Glutamatergic neuron (in vitro differentiated cells): Measurements from ENCODE around the gene CFAP57. TPM values are rescaled to one million over a fixed set of nuclear protein-coding genes. Genes with fewer than 3 reads are reported as not detected.
"Not testable (repeated sequence)": the region's sequence is repeated elsewhere in the genome, so short reads cannot be mapped to it uniquely, and the experiment has no call there.

Experiments
- DNase-seq: peaks from one replicate; pipeline ENCODE4 v3.0.0; 2022
- H3K27ac Mint-ChIP-seq: one replicate; pipeline ENCODE4 v1.8.0; 2020; ENCODE audit warnings: mild to moderate bottlenecking, mixed read lengths, inconsistent platforms; ENCODE audit not compliant: unreplicated experiment
- H3K27me3 Mint-ChIP-seq: one replicate; pipeline ENCODE4 v1.8.0; 2020; ENCODE audit warnings: mild to moderate bottlenecking, moderate library complexity, mixed read lengths, inconsistent platforms; ENCODE audit not compliant: unreplicated experiment
- H3K36me3 Mint-ChIP-seq: one replicate; pipeline ENCODE4 v1.8.0; 2020; ENCODE audit warnings: mild to moderate bottlenecking, mixed read lengths, inconsistent platforms; ENCODE audit not compliant: unreplicated experiment
- H3K4me1 Mint-ChIP-seq: one replicate; pipeline ENCODE4 v1.8.0; 2020; ENCODE audit warnings: mild to moderate bottlenecking, low read depth, mixed read lengths, inconsistent platforms; ENCODE audit not compliant: unreplicated experiment
- H3K4me3 Mint-ChIP-seq: one replicate; pipeline ENCODE4 v1.8.0; 2020; ENCODE audit warnings: mild to moderate bottlenecking, mixed read lengths, inconsistent platforms; ENCODE audit not compliant: unreplicated experiment
- H3K9me3 Mint-ChIP-seq: one replicate; pipeline ENCODE4 v1.8.0; 2020; ENCODE audit warnings: mild to moderate bottlenecking, moderate library complexity, mixed read lengths, inconsistent platforms; ENCODE audit not compliant: unreplicated experiment
- CTCF ChIP-seq: fragments of 200-600 bp; sonication (generic); IDR thresholded peaks from one replicate; pipeline ENCODE4 v1.5.0; 2021; ENCODE audit not compliant: partially characterized antibody, unreplicated experiment
- total RNA-seq: library from RNA; stranded (reverse); fragmentation: NEBNext Ultra II Directional; extraction: Animal tissue kit (Norgen Biotek cat#: 25700); gene quantifications from one replicate; pipeline ENCODE4 v1.2.1, GENCODE V29; 2021; ENCODE audit not compliant: unreplicated experiment

Gene CFAP57
- total RNA-seq, 1 donor from 2014 or later = 5.0 TPM

- H3K27me3 Mint-ChIP-seq = peaks cover 2% of the 10 kb centered on the region
These were observed 37.5 kb upstream of the CFAP57 start for GRCh38 chr1:43134640-43135039.

GRCh38 chr1:43135857-43136781 lies 36.0 kb upstream of the CFAP57 start:
- Mint-ChIP-seq H3K9me3 (peaks cover 3% of the 10 kb centered on the region), H3K27ac (no peak overlapping the region), H3K4me1 (no peaks in the 10 kb centered on the region), H3K36me3 (no peaks in the 10 kb centered on the region), H3K27me3 (no peaks in the 10 kb centered on the region), H3K4me3 (no peak overlapping the region)
- DNase-seq = no peak
- no peak for TF ChIP-seq CTCF

More at GRCh38 chr1:43134640-43135039, 37.5 kb upstream of the CFAP57 start:
- DNase-seq = no peak
- H3K4me3 Mint-ChIP-seq = no peak overlapping the region
- H3K9me3 Mint-ChIP-seq = peaks cover 3% of the 10 kb centered on the region
- peaks cover 2% of the 10 kb centered on the region for H3K4me1 Mint-ChIP-seq
- no peak for TF ChIP-seq CTCF
- no peaks in the 10 kb centered on the region for H3K36me3 Mint-ChIP-seq
- H3K27ac Mint-ChIP-seq = no peak overlapping the region

- H3K27ac Mint-ChIP-seq = no peak overlapping the region
- no peaks in the 10 kb centered on the region for H3K27me3 Mint-ChIP-seq
- no peak overlapping the region for H3K4me3 Mint-ChIP-seq
- H3K9me3 Mint-ChIP-seq = peaks cover 3% of the 10 kb centered on the region
- H3K4me1 Mint-ChIP-seq = no peaks in the 10 kb centered on the region
- no peaks in the 10 kb centered on the region for H3K36me3 Mint-ChIP-seq
- DNase-seq = no peak
- no peak for TF ChIP-seq CTCF
These were observed 34.6 kb upstream of the CFAP57 start for GRCh38 chr1:43137445-43138052.

- H3K4me3 Mint-ChIP-seq, H3K9me3 Mint-ChIP-seq, H3K27ac Mint-ChIP-seq, DNase-seq, H3K36me3 Mint-ChIP-seq, H3K4me1 Mint-ChIP-seq, H3K27me3 Mint-ChIP-seq: not testable (repeated sequence)
These were observed 32.8 kb upstream of the CFAP57 start for GRCh38 chr1:43139295-43139694.

- Mint-ChIP-seq H3K27me3 (peaks cover 2% of the 10 kb centered on the region), H3K27ac (no peak overlapping the region), H3K36me3 (no peaks in the 10 kb centered on the region), H3K4me3 (no peak overlapping the region), H3K4me1 (no peaks in the 10 kb centered on the region), H3K9me3 (peaks cover 3% of the 10 kb centered on the region)
- DNase-seq = no peak
- no peak for TF ChIP-seq CTCF
These were observed 32.1 kb upstream of the CFAP57 start for GRCh38 chr1:43140010-43140409.
